ENCODE data around the gene PDPN.

The PDPN gene

DNA sequence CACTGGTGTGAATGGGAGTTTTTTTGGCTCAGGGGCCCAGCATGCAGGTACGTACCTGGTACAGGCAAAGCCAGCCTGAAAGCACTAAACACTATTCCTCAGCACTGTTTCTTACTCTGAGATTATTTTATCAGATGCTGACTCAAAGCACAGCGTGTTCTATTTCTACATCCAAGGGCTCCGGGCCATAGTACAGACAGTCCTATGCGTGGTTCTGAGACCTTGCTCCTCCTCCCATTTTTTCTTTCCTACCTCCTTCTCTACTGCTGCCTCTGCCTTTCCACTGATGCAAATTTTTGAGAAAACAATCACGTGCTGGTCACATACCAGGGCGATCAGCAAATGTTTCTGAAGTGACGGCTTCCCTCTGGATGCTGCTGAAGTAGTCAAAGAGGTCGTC, 36.3 kb downstream of the PDPN start:
- no peak for DNase-seq

DNA sequence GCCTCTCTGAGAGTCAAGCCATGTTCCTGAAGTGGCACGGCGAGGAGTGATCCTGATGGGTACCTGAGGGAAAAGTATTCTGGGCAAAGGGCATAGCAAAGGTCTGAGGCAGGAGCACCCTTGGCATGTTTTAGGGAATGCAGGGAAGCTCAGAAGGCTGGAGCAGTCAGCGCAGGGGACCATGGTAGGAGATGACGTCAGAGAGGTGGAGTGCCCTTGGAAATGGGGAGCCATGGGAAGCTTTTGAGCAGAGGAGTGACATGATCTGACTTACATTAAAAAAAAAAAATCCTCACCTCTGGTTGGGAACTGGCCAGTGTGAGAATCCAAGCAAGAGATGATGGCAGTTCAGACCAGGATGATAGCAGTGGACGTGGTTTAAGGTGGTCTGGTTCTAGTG, 37.2 kb downstream of the PDPN start:
- DNase-seq = no peak

DNA sequence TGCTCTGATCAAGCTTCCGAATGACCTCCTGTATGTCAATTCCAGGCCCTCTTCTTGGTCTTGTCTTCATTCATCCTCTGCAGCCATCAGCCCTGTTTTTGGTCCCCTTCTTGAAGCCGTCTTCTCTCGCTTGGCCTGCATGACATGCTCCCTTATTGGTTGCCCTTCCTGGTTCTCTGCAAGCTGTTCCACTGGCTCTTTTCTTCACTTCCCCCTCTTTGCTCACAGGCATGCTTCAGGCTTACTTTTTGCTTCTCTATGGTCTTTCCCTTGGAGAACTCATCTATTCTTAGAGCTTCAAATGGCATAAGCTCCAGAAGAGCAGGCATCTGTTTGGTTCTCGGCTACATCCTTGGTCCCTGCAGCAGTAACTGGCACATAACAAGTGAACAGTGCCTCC, 38.8 kb downstream of the PDPN start:
- no peak for DNase-seq

DNA sequence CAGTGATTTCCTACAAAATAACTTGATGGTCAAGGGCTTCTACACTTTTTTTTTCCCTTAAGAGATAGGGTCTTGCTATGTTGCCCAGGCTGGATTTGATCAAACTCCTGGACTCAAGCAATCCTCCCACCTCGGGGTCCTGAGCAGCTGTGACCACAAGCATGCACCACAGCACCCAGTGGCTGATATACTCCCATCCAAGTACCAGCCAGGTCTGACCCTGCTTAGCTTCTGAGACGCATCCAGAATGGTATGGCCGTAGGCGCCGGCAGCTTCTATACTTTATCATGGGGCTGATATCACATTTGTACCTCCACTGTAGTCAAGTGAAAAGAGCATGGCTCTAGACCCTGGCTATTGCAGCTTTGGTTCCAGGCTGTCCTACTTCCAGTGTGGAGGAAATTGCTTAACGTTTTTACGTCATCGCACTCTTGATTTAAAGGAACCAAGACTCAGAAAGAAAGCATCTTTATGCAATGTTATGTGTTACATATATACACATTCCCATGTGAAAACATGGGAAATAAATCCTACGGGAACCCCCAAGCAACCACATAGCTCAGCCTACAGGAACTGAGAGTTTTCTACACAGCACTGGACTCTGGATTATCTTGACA, 39.5 kb downstream of the PDPN start:
- no peak for DNase-seq

DNA sequence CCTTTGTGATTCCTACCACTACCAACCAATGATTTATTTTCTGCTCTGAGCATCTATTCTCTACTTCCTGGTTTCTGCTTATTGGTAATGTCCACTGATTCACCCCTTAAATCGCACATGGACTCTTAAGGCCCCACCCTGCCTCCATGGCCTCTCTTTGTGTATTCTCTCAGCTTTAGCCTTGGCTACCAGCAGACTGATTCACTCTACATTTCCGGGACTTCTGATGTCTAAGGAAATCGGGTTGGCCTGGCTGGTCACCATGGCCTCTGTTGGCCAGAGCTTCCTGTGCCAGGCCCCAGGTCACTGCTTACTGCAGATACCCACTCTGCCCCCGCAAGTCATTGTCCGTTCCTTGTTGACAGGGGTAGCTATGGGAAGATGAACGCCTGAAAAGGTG, 40.9 kb downstream of the PDPN start:
- no peak for DNase-seq

DNA sequence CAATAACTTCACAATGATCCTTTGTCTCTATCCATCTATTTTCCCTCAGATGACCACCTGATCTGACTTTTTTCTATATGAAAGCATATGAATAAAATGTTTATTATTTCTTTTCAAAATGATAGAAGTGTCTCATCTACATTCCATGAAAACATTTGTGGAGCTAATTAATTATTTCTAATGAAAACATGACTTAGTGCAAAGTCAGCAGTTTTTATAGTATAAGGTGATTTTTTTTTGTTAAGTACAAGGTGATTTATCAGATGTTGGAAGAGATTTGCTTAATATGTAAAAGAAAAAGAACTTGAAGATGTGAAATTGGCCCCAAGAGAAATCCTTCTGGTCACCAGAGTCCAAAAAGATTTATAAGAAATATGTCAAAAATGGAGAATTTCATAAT, 43.5 kb downstream of the PDPN start:
- DNase-seq = no peak

DNA sequence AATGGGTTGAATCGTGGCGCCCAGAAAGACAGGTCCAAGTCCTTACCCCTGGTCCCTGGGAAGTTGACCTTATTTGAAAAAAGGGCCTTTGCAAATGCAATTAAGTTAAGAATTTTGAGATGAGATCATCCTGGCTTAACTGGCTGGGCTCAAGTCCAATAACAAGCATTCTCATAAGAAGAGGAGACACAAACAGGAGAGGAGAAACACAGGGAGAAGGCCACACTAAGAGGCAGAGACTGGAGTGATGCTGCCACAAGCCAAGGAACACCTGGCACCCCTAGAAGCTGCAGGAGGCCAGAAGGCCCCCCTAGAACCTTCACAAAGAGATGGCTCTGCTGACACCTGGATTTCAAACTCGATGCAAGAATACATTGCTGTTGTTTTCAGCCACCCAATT, 44.6 kb downstream of the PDPN start:
- DNase-seq = no peak

DNA sequence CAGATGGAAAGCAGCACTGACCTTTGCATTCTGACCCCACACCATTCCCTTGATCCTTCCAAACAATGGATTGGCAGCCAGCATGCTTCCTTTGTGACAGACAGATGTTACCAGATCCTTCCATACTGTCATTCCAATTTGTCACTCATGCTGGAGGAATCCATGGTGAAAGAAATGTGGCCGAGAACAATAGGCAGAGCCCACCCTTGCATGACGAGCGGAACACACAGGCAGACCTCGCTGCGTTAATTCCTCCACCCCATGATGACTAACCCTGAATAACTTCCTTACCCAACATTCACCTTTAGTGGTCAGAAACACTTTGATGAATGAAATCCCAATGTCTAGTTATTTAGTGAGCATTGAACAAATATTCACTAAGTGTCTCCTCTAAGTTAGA, 45.1 kb downstream of the PDPN start:
- no peak for DNase-seq

DNA sequence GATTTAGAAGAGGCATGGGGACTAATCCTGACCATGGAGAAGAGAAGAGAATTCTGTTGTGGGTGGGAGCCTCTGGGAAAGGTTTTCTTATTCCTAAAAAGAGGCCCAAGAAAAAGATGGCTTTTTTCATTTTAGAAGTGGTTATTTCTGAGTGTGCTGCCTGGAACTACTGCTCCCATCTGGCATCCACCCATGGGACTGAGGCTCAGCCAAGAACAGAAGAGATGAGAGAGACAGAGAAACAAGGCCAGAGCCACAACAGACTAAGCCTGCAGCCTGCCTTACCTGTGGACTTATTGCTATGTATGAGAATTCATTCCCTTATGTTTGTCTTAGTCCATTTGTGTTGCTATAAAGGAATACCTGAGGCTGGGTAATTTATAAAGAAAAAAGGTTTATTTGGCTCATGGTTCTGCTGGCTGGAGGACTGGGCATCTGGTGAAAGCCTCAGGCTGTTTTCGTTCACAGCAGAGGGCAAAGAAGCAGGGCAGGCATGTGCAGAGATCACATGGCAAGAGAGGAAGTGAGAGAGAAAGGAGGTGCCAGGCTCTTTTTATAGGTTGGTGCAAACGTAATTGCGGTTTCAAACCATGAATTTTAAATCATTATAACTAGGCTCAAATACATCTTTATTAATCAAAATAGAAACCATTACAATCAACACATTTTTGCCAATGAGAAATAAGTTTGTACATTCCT, 58.8 kb downstream of the PDPN start:
- DNase-seq = no peak

DNA sequence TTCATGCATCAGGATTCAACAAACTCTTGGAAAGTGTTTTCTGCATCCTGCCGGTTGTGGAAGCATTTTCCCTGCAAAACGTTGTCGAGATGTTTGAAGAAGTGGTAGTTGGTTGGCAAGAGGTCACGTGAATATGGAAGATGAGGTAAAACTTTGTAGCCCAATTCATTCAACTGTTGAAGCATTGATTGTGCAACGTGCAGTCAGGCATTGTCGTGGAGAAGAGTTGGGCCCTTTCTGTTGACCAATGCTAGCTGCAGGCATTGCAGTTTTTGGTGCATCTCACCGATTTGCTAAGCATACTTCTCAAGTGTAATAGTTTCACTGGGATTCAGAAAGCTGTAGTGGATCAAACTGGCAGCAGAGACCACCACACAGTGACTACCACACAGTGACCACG, 59.4 kb downstream of the PDPN start:
- no peak for DNase-seq

DNA sequence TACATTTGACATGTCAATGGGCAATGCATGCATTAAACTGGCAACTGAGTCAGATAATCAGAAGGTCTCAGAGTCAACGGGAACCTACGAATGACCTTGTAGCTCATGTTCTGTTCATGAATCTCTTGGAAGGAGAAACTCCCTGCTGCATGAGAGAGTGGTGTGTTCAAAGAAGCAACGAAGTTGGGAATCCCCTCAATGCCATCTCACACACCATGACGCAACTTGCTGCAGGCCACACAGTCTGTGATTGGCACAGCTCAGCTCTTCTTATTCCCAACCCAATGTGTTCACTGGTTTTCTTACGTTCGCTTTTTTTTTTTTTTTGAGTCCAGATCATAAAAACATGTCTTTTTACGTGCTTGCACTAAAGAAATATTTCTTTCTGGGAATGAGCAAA, 62.9 kb downstream of the PDPN start:
- no peak for DNase-seq

DNA sequence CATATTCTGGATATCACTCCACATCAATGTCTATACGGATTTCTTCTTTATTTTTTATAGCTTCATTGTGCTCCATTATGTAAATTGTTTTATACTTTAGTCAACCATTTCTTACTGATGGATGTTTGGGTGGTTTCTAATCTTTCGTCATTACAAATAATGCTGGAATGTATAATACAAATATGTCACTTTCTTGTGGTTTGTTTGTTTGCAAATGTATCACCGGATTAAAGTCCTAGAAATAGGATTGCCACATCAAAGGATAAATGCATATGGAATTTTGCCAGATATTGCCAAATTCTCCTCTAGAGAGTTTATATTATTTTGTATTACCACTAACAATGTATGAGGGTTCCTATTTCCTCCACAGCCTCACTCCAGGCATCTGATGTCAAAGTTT, 67.6 kb downstream of the PDPN start:
- DNase-seq = no peak

DNA sequence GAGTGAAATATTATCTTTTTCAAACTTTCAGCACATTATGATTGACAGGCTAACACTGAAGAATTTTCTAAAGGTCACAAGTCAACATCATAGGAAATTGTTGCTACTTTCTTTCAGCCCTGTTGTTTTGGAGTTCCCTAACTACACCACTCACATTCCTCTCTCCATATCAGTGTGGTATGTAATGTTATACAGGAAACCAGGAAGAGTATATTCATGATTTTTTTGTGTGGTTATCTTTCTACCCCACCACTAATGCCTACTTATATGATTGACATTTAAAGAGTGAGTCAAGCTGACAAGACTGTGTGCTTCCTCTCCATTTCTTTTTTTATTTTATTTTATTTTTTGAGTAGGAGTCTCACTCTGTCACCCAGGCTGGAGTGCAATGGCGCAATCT, 68.6 kb downstream of the PDPN start:
- no peak for DNase-seq

DNA sequence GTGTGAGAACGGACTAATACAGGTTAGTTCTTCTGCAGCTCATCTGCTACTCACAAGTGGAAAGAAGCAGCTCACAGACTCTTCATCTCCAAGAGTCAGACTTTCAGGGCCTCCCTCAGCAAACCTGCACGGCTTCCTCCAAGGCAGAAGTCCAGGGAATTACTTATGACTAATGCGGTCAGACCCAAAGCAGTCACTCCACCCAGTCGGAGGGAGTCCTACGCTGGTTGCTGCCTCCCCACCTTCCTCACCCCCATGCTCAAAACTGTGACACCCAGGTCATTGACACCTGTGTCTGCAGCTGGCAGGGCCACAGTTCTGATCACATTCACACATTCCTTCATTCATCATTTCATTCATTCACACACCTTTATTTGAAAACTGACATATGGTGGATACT, 77.9 kb downstream of the PDPN start:
- DNase-seq = no peak

DNA sequence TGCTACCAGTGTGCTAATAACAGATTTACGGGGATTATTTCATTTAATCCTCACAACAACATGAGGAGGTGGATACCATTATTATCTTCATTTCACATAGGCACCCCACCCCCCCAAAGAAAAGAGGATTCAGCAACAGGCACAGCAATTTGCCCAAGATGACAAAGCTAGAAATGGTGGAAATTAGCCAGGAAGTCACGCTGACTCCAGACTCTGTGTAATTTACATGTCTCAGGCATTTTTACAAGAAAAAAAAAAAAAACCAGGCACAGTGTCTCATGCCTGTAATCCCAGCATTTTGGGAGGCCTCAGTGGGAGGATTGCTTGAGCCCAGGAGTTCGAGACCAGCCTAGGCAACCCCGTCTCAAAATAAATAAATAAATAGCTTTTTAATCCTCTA, 78.9 kb downstream of the PDPN start:
- DNase-seq = peak; percentile 59

DNA sequence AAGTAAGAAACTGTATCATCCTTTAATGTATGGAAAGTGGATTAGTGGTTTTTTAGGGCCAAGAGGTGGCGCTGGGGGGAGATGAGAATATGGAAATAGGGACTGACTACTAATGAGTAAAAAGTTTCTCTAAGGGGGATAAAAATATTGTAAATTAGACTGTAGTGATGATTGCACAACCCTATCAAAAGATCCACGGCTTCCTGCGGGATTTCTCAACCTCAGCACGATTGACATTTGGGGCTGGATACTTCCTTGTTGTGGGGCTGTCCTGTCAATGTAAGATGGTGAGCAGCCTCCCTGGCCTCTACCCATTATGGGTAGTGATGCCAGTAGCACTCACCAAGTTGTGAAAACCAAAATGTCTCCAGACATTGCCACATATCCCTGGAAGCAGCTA, 80.3 kb downstream of the PDPN start:
- no peak for DNase-seq

DNA sequence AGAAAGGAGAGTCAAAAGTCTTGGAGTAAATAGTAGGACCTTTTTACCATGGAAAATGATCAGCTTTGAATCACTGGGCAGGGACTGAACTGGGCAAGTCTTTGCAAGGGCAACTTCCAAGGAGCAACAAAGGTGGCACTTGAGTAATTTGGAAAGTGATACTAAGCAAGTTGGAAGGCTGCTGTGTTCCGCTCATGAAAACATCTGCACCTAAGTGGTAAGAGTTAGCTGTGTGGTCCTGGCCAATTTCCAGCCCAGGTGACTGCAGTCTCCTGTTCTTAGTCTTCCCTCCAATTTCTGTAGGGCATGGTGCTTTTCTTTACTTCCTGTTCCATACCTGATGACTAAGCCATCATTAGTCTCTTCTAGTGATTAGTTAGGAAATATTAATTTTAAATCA, 80.8 kb downstream of the PDPN start:
- no peak for DNase-seq

DNA sequence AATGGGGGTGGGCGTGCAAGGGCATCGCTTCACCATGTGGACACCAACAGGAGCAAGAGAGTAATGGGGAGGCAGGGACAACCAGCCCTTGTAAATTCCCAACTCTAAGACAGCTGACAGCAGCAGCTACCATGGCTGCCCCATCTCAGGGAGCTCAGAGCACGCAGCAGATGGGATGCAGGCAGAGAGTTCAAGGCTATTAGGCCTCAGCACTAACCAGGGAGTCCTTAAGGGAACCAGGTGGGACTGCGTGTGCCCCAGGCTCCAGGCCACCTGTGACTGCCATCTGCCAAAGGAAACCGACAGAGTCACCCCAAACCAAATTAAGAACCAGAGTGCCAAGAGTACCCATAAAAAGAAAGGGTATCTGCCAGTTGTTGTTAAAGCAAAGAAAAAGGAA, 82.7 kb downstream of the PDPN start:
- DNase-seq = no peak
